ENCODE data around the gene SLC1A1.

- no peak for TF ChIP-seq CTCF (IDR thresholded peaks at IDR 0.05)
- no peak for TF ChIP-seq POLR2AphosphoS5 (IDR thresholded peaks at IDR 0.05; ENCODE audit: low read depth, low read length)
- no peak for TF ChIP-seq SIN3A (IDR thresholded peaks at IDR 0.05; ENCODE audit: borderline replicate concordance, insufficient read depth, low read depth, low read length)
- no peak for TF ChIP-seq REST (IDR thresholded peaks at IDR 0.05; ENCODE audit: insufficient read depth in 1 of 2, low read depth in 2 of 2, low read length in 1 of 2)
These were observed 60.7 kb downstream of the SLC1A1 start for GRCh38 chr9:4550777-4551484.

Measured in Panc1 (cell line).